Cardiac fibroblast (primary cell): ENCODE data around the gene SEMA5A.

ENCODE experiments used
- DNase-seq, 2 donors: peaks; one replicate each; pipeline versions ENCODE4 v3.0.0 to v3.0.0-alpha.2; 2010; ENCODE audit warnings: low read depth in 2 of 2
- H3K4me3 ChIP-seq, 2 donors: replicated peaks in 1 of 2; 1 replicate in 1 of 2; 2 replicates in 1 of 2; pipeline ENCODE4 v1.5.1; 2011; ENCODE audit warnings: low read depth in 2 of 2, low read length in 2 of 2, mild to moderate bottlenecking in 2 of 2, moderate library complexity in 1 of 2
- CTCF ChIP-seq: IDR thresholded peaks from one replicate; pipeline ENCODE4 v1.5.1; 2011; ENCODE audit warnings: low read depth, mild to moderate bottlenecking, low read length, inconsistent platforms

SEMA5A gene

GRCh38 chr5:9451037-9451436 lies 94.8 kb downstream of the SEMA5A start:
- H3K4me3 ChIP-seq, result no peak overlapping the region
- no peak for DNase-seq
- TF ChIP-seq CTCF, result no peak

GRCh38 chr5:9447691-9448090 lies 98.2 kb downstream of the SEMA5A start:
- peak in 1 of 2 donors; percentile 62 for DNase-seq
- no peak for TF ChIP-seq CTCF
- no peak overlapping the region for H3K4me3 ChIP-seq

- peak; percentile 34 to 36 for DNase-seq
- no peak overlapping the region for H3K4me3 ChIP-seq
- TF ChIP-seq CTCF, result no peak
These were observed 100.0 kb downstream of the SEMA5A start for GRCh38 chr5:9445826-9446388.

GRCh38 chr5:9444346-9444745 lies 101.5 kb downstream of the SEMA5A start:
- no peak overlapping the region for H3K4me3 ChIP-seq
- no peak for TF ChIP-seq CTCF
- DNase-seq, result no peak

GRCh38 chr5:9441610-9442009 lies 104.3 kb downstream of the SEMA5A start:
- no peak overlapping the region for H3K4me3 ChIP-seq
- TF ChIP-seq CTCF, result no peak
- no peak for DNase-seq

- H3K4me3 ChIP-seq, result no peak overlapping the region
- DNase-seq, result peak; percentile 22 to 62
- no peak for TF ChIP-seq CTCF
These were observed 105.4 kb downstream of the SEMA5A start for GRCh38 chr5:9440517-9440916.
